ENCODE results near the gene ZNF24. TPM values are rescaled to one million over a fixed set of nuclear protein-coding genes. Genes with fewer than 3 reads are reported as not detected.

Gene ZNF24
- total and polyA plus RNA-seq, 4 donors, result 14.3 to 67.9 (median 31.7) TPM

- DNase-seq, result peak; percentile 83 to 94 (median 90)
- Histone ChIP-seq H3K27ac (ENCODE audit: low read depth in 1 of 2, low read length in 1 of 2) (no peak overlapping the region), H3K4me3 (no peak overlapping the region), H3K4me1 (ENCODE audit: control insufficient read depth in 5 of 5, insufficient read depth in 5 of 5, low read length in 5 of 5) (peaks cover 0 to 1% (median 0%) of the 10 kb centered on the region in 5 donors), H3K27me3 (ENCODE audit: control insufficient read depth in 3 of 3, insufficient read depth in 3 of 3, low read length in 2 of 3) (no peaks in the 10 kb centered on the region), H3K36me3 (ENCODE audit: control insufficient read depth in 4 of 4, insufficient read depth in 4 of 4, low read length in 4 of 4) (peaks cover 0 to 1% (median 0%) of the 10 kb centered on the region in 4 donors), H3K9me3 (ENCODE audit: control insufficient read depth in 4 of 4, insufficient read depth in 3 of 4, low read length in 3 of 4) (peaks cover 0 to 6% (median 4%) of the 10 kb centered on the region in 4 donors), H3K9ac (ENCODE audit: insufficient read depth in 1 of 2, low read length in 2 of 2) (peak overlapping the region in 1 of 2 donors; percentile 48)
- ATAC-seq (ENCODE audit: insufficient read depth, low FRiP score), result no peak
- TF ChIP-seq CTCF (IDR thresholded peaks at IDR 0.05; ENCODE audit: control extremely low read depth, extremely low read depth), result peak; percentile 76
- WGBS, 2 donors, result 30 to 33% methylated on average over 4 of the region's 4 CpGs
Observed at GRCh38 chr18:35355140-35355618, 11.0 kb upstream of the ZNF24 start.

- H3K27ac ChIP-seq (ENCODE audit: low read depth in 1 of 2, low read length in 1 of 2), result no peak overlapping the region
- no peak for TF ChIP-seq CTCF (IDR thresholded peaks at IDR 0.05; ENCODE audit: control extremely low read depth, extremely low read depth)
Observed at GRCh38 chr18:35352778-35353177, 8.6 kb upstream of the ZNF24 start.

GRCh38 chr18:35352283-35352682, 8.1 kb upstream of the ZNF24 start:
- Histone ChIP-seq H3K9ac (ENCODE audit: insufficient read depth in 1 of 2, low read length in 2 of 2) (no peak overlapping the region), H3K4me1 (ENCODE audit: control insufficient read depth in 5 of 5, insufficient read depth in 5 of 5, low read length in 5 of 5) (no peaks in the 10 kb centered on the region), H3K36me3 (ENCODE audit: control insufficient read depth in 4 of 4, insufficient read depth in 4 of 4, low read length in 4 of 4) (no peaks in the 10 kb centered on the region), H3K4me3 (no peak overlapping the region), H3K27me3 (ENCODE audit: control insufficient read depth in 3 of 3, insufficient read depth in 3 of 3, low read length in 2 of 3) (no peaks in the 10 kb centered on the region), H3K9me3 (ENCODE audit: control insufficient read depth in 4 of 4, insufficient read depth in 3 of 4, low read length in 3 of 4) (peaks cover 0 to 6% (median 4%) of the 10 kb centered on the region in 4 donors), H3K27ac (ENCODE audit: low read depth in 1 of 2, low read length in 1 of 2) (no peak overlapping the region)
- no peak for ATAC-seq (ENCODE audit: insufficient read depth, low FRiP score)
- TF ChIP-seq CTCF (IDR thresholded peaks at IDR 0.05; ENCODE audit: control extremely low read depth, extremely low read depth), result no peak
- no peak for DNase-seq
- 86 to 89% methylated on average over 2 of the region's 2 CpGs for WGBS, 2 donors

More at GRCh38 chr18:35352778-35353177, 8.6 kb upstream of the ZNF24 start:
- Histone ChIP-seq H3K9me3 (ENCODE audit: control insufficient read depth in 4 of 4, insufficient read depth in 3 of 4, low read length in 3 of 4) (peaks cover 0 to 6% (median 4%) of the 10 kb centered on the region in 4 donors), H3K4me3 (no peak overlapping the region), H3K9ac (ENCODE audit: insufficient read depth in 1 of 2, low read length in 2 of 2) (no peak overlapping the region), H3K36me3 (ENCODE audit: control insufficient read depth in 4 of 4, insufficient read depth in 4 of 4, low read length in 4 of 4) (peaks cover 0 to 1% (median 0%) of the 10 kb centered on the region in 4 donors), H3K27me3 (ENCODE audit: control insufficient read depth in 3 of 3, insufficient read depth in 3 of 3, low read length in 2 of 3) (no peaks in the 10 kb centered on the region), H3K4me1 (ENCODE audit: control insufficient read depth in 5 of 5, insufficient read depth in 5 of 5, low read length in 5 of 5) (peaks cover 0 to 1% (median 0%) of the 10 kb centered on the region in 5 donors)
- DNase-seq (no peak), ATAC-seq (ENCODE audit: insufficient read depth, low FRiP score) (no peak)

GRCh38 chr18:35348001-35348400, 3.8 kb upstream of the ZNF24 start:
- H3K27me3 ChIP-seq (ENCODE audit: control insufficient read depth in 3 of 3, insufficient read depth in 3 of 3, low read length in 2 of 3), result no peaks in the 10 kb centered on the region
- no peak overlapping the region for H3K4me3 ChIP-seq
- DNase-seq (no peak), ATAC-seq (ENCODE audit: insufficient read depth, low FRiP score) (no peak)
- H3K36me3 ChIP-seq (ENCODE audit: control insufficient read depth in 4 of 4, insufficient read depth in 4 of 4, low read length in 4 of 4), result no peaks in the 10 kb centered on the region
- H3K9ac ChIP-seq (ENCODE audit: insufficient read depth in 1 of 2, low read length in 2 of 2), result no peak overlapping the region
- H3K9me3 ChIP-seq (ENCODE audit: control insufficient read depth in 4 of 4, insufficient read depth in 3 of 4, low read length in 3 of 4), result peaks cover 0 to 6% (median 4%) of the 10 kb centered on the region in 4 donors
- no peak overlapping the region for H3K27ac ChIP-seq (ENCODE audit: low read depth in 1 of 2, low read length in 1 of 2)
- peaks cover 2 to 24% (median 7%) of the 10 kb centered on the region in 5 donors for H3K4me1 ChIP-seq (ENCODE audit: control insufficient read depth in 5 of 5, insufficient read depth in 5 of 5, low read length in 5 of 5)
- 88 to 93% methylated on average over 3 of the region's 3 CpGs for WGBS, 2 donors
- no peak for TF ChIP-seq CTCF (IDR thresholded peaks at IDR 0.05; ENCODE audit: control extremely low read depth, extremely low read depth)

All from lung (tissue), 12 donors.